Neural cell (in vitro differentiated cells): ENCODE results near the gene C22orf39. TPM values are rescaled to one million over a fixed set of nuclear protein-coding genes. Genes with fewer than 3 reads are reported as not detected.

ENCODE experiments used
- H2AFZ ChIP-seq: fragments of 200-600, 300-800 bp; sonication (generic), shearing (Covaris generic); 2 replicates; pipeline ENCODE4 v1.6.0; 2014; ENCODE audit warnings: low read depth, mild to moderate bottlenecking, antibody characterized with exemption, low read length, moderate library complexity
- H3F3A ChIP-seq: fragments of 200-600 bp; shearing (Covaris generic); 2 replicates; pipeline ENCODE4 v1.6.1; 2016; ENCODE audit warnings: mild to moderate bottlenecking, moderate library complexity, mixed read lengths, antibody characterized with exemption, low read length; ENCODE audit not compliant: insufficient read depth, poor library complexity, severe bottlenecking
- H3K27ac ChIP-seq: fragments of 200-600, 300-800 bp; sonication (generic), shearing (Covaris generic); 2 replicates; pipeline ENCODE4 v1.5.1; 2014; ENCODE audit warnings: mild to moderate bottlenecking, low read length, moderate library complexity
- H3K27me3 ChIP-seq: fragments of 300-800, 200-600 bp; sonication (generic), shearing (Covaris generic); 2 replicates; pipeline ENCODE4 v1.6.0; 2014; ENCODE audit warnings: mild to moderate bottlenecking, low read depth, low read length, moderate library complexity; ENCODE audit not compliant: insufficient read depth
- H3K36me3 ChIP-seq: fragments of 300-800, 200-600 bp; sonication (generic), shearing (Covaris generic); 2 replicates; pipeline ENCODE4 v1.5.1; 2014; ENCODE audit warnings: mild to moderate bottlenecking, antibody characterized with exemption, low read length, moderate library complexity; ENCODE audit not compliant: insufficient read depth
- H3K4me2 ChIP-seq: fragments of 300-800, 200-600 bp; sonication (generic), shearing (Covaris generic); 2 replicates; pipeline ENCODE4 v1.6.0; 2014; ENCODE audit warnings: mild to moderate bottlenecking, low read length
- H3K4me3 ChIP-seq: fragments of 300-800, 200-600 bp; sonication (generic), shearing (Covaris generic); 2 replicates; pipeline ENCODE4 v1.5.1; 2014; ENCODE audit warnings: mild to moderate bottlenecking, low read length, moderate library complexity
- H3K79me2 ChIP-seq: fragments of 200-600 bp; shearing (Covaris generic); replicated peaks from 2 replicates; pipeline ENCODE4 v1.6.0; 2014; ENCODE audit warnings: mild to moderate bottlenecking, low read length, moderate library complexity; ENCODE audit not compliant: insufficient read depth
- H3K9ac ChIP-seq: fragments of 300-800, 200-600 bp; sonication (generic), shearing (Covaris generic); 2 replicates; pipeline ENCODE4 v1.6.1; 2016; ENCODE audit warnings: mild to moderate bottlenecking, low read length, mixed read lengths
- H3K9me2 ChIP-seq: fragments of 200-600 bp; shearing (Covaris generic); 2 replicates; pipeline ENCODE4 v1.6.1; 2016; ENCODE audit warnings: mild to moderate bottlenecking, low read length, mixed read lengths; ENCODE audit not compliant: insufficient read depth
- H3K9me3 ChIP-seq: fragments of 200-600, 300-800 bp; sonication (generic), shearing (Covaris generic); 2 replicates; pipeline ENCODE4 v1.6.1; 2016; ENCODE audit warnings: mild to moderate bottlenecking, mixed run types, low read length, moderate library complexity, mixed read lengths
- H4K20me1 ChIP-seq: fragments of 200-600 bp; shearing (Covaris generic); 2 replicates; pipeline ENCODE4 v1.6.1; 2016; ENCODE audit warnings: mild to moderate bottlenecking, mixed run types; ENCODE audit not compliant: insufficient read depth
- CTCF ChIP-seq: fragments of 450-650 bp; IDR thresholded peaks from 2 replicates; pipeline ENCODE4 v1.5.1; 2014; ENCODE audit warnings: antibody characterized with exemption, mild to moderate bottlenecking, moderate library complexity; ENCODE audit not compliant: poor library complexity, severe bottlenecking
- EP300 ChIP-seq: fragments of 450-650 bp; conservative IDR thresholded peaks from 2 replicates; pipeline ENCODE4 v1.6.1; 2014; ENCODE audit warnings: antibody characterized with exemption, mild to moderate bottlenecking, moderate library complexity; ENCODE audit not compliant: poor library complexity, severe bottlenecking
- EZH2 ChIP-seq: fragments of 200-600, 300-800 bp; shearing (Covaris generic), sonication (generic); IDR thresholded peaks from 2 replicates; pipeline ENCODE4 v1.6.1; 2014; ENCODE audit warnings: antibody characterized with exemption, low read length, borderline replicate concordance, mild to moderate bottlenecking; ENCODE audit not compliant: insufficient read depth, poor library complexity, severe bottlenecking
- MXI1 ChIP-seq: fragments of 450-650 bp; conservative IDR thresholded peaks from 2 replicates; pipeline ENCODE4 v1.6.1; 2014; ENCODE audit warnings: antibody characterized with exemption, mild to moderate bottlenecking; ENCODE audit not compliant: poor library complexity, severe bottlenecking
- POLR2AphosphoS5 ChIP-seq: IDR thresholded peaks from 2 replicates; pipeline ENCODE4 v1.6.1; 2012
- RAD21 ChIP-seq: fragments of 450-650 bp; conservative IDR thresholded peaks from 2 replicates; pipeline ENCODE4 v1.6.1; 2014; ENCODE audit warnings: antibody characterized with exemption, mild to moderate bottlenecking, moderate library complexity
- REST ChIP-seq: IDR thresholded peaks from 2 replicates; pipeline ENCODE4 v1.6.1; 2012; ENCODE audit warnings: borderline replicate concordance
- SMC3 ChIP-seq: fragments of 450-650 bp; conservative IDR thresholded peaks from 2 replicates; pipeline ENCODE4 v1.6.1; 2014; ENCODE audit warnings: antibody characterized with exemption, mild to moderate bottlenecking, moderate library complexity; ENCODE audit not compliant: poor library complexity
- TAF1 ChIP-seq: IDR thresholded peaks from 2 replicates; pipeline ENCODE4 v1.6.1; 2012; ENCODE audit warnings: low read depth
- polyA plus RNA-seq: library from polyadenylated mRNA; depleted of rRNA; stranded (reverse); fragments of >200 nt; gene quantifications from 2 replicates; pipeline ENCODE4 v1.2.3, GENCODE V29; 2014

C22orf39 gene
- polyA plus RNA-seq, 1 donor from 2014 or later: 94.9 TPM

DNA sequence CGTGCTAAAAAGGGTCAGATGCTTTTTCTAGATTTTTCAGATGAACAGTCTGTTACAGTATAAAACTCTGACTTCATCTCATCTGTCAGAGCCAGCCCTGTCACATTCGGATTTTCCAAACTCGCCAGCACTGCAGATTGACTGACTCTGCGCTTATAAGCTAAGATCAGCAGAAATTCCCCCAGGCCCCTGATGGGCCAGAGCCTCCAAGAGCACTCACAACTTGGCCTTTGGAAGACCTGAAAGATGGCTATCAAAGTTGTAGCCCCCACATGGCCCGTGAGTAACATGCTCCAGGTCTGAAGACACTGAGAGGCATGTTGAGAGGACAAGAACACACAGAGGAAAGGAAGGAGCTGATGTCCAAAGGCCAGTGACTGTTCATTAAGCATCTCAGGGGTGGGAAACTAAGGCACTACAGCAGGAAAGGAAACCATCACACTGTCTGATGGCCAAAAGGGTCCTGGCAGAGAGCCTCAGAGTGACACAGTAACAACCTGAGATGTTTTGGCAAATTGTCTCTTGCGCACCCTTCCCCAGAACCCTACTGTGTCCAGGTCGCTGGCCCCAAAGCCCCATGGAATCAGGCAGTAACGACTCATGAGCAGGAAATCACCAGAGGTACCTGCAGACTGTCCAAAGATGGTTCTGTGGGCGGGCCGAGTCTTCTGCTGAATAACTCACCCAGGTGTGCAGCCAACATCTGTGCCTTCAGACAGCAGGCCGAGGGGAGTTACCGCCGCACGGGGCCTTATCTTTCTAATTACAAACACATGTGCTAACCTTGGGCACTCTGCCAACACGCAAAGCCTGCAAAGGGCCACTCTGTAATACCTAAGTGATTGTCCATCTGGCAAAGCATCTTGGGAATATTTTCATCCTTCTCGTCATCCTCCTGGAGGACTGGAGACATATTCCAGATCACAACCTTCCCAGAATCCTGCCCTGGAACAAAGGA lies 39.6 kb downstream of the C22orf39 start:
- Histone ChIP-seq H3K27me3 (no peaks in the 10 kb centered on the region), H2AFZ (no peak overlapping the region), H3K9me2 (no peaks in the 10 kb centered on the region), H3K4me2 (no peak overlapping the region), H3K27ac (no peak overlapping the region), H3K79me2 (peaks cover 15% of the 10 kb centered on the region), H3F3A (no peaks in the 10 kb centered on the region), H3K4me3 (no peak overlapping the region), H4K20me1 (no peaks in the 10 kb centered on the region), H3K9me3 (no peaks in the 10 kb centered on the region), H3K9ac (no peak overlapping the region), H3K36me3 (peaks cover 6% of the 10 kb centered on the region)
- TF ChIP-seq EZH2 (no peak), POLR2AphosphoS5 (no peak), SMC3 (no peak), MXI1 (no peak), TAF1 (no peak), EP300 (no peak), RAD21 (no peak), REST (no peak), CTCF (no peak)

DNA sequence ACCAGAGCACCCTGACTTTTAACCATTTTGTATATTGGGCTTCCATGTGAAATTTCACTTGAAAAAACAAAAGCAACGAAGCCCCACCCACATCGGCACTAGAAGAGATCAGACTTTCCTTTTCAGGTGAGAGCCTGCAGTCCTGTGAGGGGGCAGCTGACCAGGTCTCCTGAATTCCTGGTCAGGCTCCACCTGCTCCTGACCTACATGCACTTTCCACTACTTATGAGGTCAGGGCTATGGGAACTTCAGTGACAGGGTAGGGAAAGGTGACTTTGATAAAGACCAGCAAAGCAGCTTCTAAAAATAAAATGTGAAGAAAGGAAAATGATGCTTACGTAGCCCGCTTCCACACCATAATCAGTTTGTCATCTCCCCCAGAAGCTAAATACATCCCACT lies 40.7 kb downstream of the C22orf39 start:
- Histone ChIP-seq H2AFZ (no peak overlapping the region), H4K20me1 (no peaks in the 10 kb centered on the region), H3K4me2 (no peak overlapping the region), H3K4me3 (no peak overlapping the region), H3F3A (no peaks in the 10 kb centered on the region), H3K9me3 (no peaks in the 10 kb centered on the region), H3K9ac (no peak overlapping the region), H3K79me2 (peaks cover 6% of the 10 kb centered on the region), H3K27me3 (no peaks in the 10 kb centered on the region), H3K36me3 (peaks cover 6% of the 10 kb centered on the region), H3K9me2 (no peaks in the 10 kb centered on the region), H3K27ac (no peak overlapping the region)
- TF ChIP-seq RAD21: no peak
- TF ChIP-seq POLR2AphosphoS5: no peak
- no peak for TF ChIP-seq EP300
- TF ChIP-seq REST: no peak
- no peak for TF ChIP-seq SMC3
- TF ChIP-seq TAF1: no peak
- no peak for TF ChIP-seq CTCF
- TF ChIP-seq EZH2: no peak
- TF ChIP-seq MXI1: no peak
